Thyroid gland (tissue), 4 donors: ENCODE data around the gene MIGA2.

Experiments
- POLR2A ChIP-seq, 2 donors: fragments of 450-650 bp; IDR thresholded peaks; one replicate each; pipeline ENCODE4 v1.6.1; 2017; ENCODE audit warnings: antibody characterized with exemption in 2 of 2, mild to moderate bottlenecking in 2 of 2, moderate library complexity in 1 of 2
- TF ChIP-seq, protein P1 (sequence below), 6 experiments: fragments of 200-600 bp in 3 of 6; fragments of 450-650 bp in 3 of 6; sonication (generic) in 3 of 6; IDR thresholded peaks; one replicate each; pipeline ENCODE4 v1.5.1; 2016 to 2019; ENCODE audit warnings: antibody characterized with exemption in 6 of 6, mild to moderate bottlenecking in 2 of 6, inconsistent platforms in 1 of 6, moderate library complexity in 1 of 6

DNA sequence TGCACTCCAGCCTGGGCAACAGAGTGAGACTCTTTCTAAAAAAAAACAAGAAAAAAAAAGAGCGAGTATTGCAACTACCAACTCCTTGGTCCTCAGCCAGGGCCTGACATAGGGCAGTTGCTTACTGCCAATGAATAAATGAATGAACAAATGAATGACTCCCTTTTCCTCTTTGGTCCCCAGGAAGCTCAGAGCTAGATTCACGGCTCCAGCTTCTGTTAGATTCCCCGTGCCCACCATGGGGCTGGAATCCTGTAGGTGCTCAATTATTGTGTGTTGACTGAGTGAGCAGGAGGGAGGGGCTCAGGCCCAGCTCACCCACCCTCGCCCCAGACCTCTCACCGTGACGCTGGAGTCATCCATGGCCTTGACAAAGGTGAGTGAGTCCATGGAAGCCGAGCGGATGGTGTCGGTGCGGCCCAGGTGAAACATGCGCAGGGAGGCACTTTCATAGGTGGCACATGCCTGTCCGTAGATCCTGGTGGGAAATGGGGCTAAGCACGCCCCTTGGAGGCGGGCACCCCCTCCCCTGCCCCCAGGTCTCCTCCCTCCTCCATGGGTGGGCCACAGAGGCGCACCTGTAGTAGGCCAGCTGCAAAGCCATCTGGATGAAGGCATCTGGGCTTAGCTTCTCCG, 61.4 kb downstream of the MIGA2 start:
- no peak for TF ChIP-seq POLR2A (IDR thresholded peaks at IDR 0.05)
- TF ChIP-seq, protein P1, sequence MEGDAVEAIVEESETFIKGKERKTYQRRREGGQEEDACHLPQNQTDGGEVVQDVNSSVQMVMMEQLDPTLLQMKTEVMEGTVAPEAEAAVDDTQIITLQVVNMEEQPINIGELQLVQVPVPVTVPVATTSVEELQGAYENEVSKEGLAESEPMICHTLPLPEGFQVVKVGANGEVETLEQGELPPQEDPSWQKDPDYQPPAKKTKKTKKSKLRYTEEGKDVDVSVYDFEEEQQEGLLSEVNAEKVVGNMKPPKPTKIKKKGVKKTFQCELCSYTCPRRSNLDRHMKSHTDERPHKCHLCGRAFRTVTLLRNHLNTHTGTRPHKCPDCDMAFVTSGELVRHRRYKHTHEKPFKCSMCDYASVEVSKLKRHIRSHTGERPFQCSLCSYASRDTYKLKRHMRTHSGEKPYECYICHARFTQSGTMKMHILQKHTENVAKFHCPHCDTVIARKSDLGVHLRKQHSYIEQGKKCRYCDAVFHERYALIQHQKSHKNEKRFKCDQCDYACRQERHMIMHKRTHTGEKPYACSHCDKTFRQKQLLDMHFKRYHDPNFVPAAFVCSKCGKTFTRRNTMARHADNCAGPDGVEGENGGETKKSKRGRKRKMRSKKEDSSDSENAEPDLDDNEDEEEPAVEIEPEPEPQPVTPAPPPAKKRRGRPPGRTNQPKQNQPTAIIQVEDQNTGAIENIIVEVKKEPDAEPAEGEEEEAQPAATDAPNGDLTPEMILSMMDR (IDR thresholded peaks at IDR 0.05), result no peak
